ENCODE measurements around the gene MYOM1.
A peak's percentile ranks its signal among the peaks of the same experiment; 100 is the strongest.

The MYOM1 gene

GRCh38 chr18:3251963-3252277 is 32.2 kb upstream of the MYOM1 start:
- H3K79me2 ChIP-seq (ENCODE audit: control insufficient read depth, insufficient read depth, low read length), result peaks cover 41% of the 10 kb centered on the region
- no peak overlapping the region for H4K8ac ChIP-seq (ENCODE audit: low read depth, low read length)
- no peak overlapping the region for H2BK5ac ChIP-seq (ENCODE audit: low read length)
- no peak overlapping the region for H4K5ac ChIP-seq (ENCODE audit: low read length)
- no peak overlapping the region for H3K23ac ChIP-seq (ENCODE audit: low read length)
- no peaks in the 10 kb centered on the region for H3K27me3 ChIP-seq (ENCODE audit: insufficient read depth, low read length, poor library complexity)
- H2BK15ac ChIP-seq (replicated peaks; ENCODE audit: low read depth), result no peak overlapping the region
- WGBS (ENCODE audit: extremely low coverage, insufficient coverage, low lambda C conversion rate), result no CpG with 5 or more reads among the region's 3 CpGs
- no peak overlapping the region for H3K4ac ChIP-seq (ENCODE audit: low read depth, low read length)
- H2AK5ac ChIP-seq (ENCODE audit: low read length), result no peak overlapping the region
- no peak overlapping the region for H3K4me3 ChIP-seq (ENCODE audit: low read length)
- H3K18ac ChIP-seq (ENCODE audit: low read length), result no peak overlapping the region
- no peak overlapping the region for H2BK120ac ChIP-seq (ENCODE audit: low read depth, low read length)
- H3K56ac ChIP-seq (ENCODE audit: low read length), result no peak overlapping the region
- no peak overlapping the region for H3K27ac ChIP-seq (ENCODE audit: low read depth, low read length)
- H3K36me3 ChIP-seq (ENCODE audit: control insufficient read depth, insufficient read depth, low read length), result peaks cover 3% of the 10 kb centered on the region
- H3K4me2 ChIP-seq (ENCODE audit: low read length), result no peak overlapping the region
- H3K79me1 ChIP-seq (ENCODE audit: low read length), result peaks cover 3% of the 10 kb centered on the region
- H3K9ac ChIP-seq (ENCODE audit: low read length), result no peak overlapping the region
- H3K4me1 ChIP-seq (ENCODE audit: control insufficient read depth, low read depth, low read length), result peaks cover 2% of the 10 kb centered on the region
- no peak for DNase-seq

DNA sequence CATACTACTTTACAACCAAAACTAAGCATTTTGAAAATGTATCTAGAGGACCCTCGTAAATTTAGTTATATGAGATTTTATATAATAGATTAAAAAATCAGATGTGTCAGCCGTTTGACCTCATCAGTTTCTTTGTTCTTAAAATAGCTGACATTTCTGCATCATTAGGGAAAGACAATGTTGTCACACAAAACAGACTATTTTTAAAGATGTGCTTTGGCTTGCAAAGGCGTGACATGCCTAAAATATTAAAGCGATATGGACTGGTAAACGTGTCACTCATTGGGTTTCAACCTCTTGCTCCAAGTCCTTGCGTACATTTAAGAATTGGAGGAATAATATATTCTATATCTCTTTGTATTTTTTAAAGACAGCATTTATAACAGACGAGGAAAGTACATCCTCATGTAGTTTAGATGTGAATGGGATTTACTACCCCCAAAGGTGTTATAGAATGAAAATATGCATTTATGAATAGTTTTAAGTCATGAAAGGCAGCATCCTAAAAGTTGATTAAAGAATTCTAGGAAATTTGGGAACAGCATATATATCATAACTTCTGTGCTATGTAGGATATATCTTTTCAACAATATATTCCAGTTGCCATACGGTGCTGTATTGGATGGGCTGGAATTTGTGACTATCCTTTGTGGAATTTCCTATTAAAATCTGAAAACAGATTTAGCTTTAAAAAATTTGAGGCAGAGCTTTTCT is 31.6 kb upstream of the MYOM1 start:
- no peak overlapping the region for H3K9ac ChIP-seq (ENCODE audit: low read length)
- no peak overlapping the region for H3K23ac ChIP-seq (ENCODE audit: low read length)
- no peak overlapping the region for H3K56ac ChIP-seq (ENCODE audit: low read length)
- no peaks in the 10 kb centered on the region for H3K27me3 ChIP-seq (ENCODE audit: insufficient read depth, low read length, poor library complexity)
- peaks cover 3% of the 10 kb centered on the region for H3K79me1 ChIP-seq (ENCODE audit: low read length)
- H4K5ac ChIP-seq (ENCODE audit: low read length), result no peak overlapping the region
- H2BK120ac ChIP-seq (ENCODE audit: low read depth, low read length), result no peak overlapping the region
- WGBS (ENCODE audit: extremely low coverage, insufficient coverage, low lambda C conversion rate), result no CpG with 5 or more reads among the region's 8 CpGs
- H3K4me3 ChIP-seq (ENCODE audit: low read length), result no peak overlapping the region
- H3K79me2 ChIP-seq (ENCODE audit: control insufficient read depth, insufficient read depth, low read length), result peaks cover 41% of the 10 kb centered on the region
- H2BK5ac ChIP-seq (ENCODE audit: low read length), result no peak overlapping the region
- peaks cover 2% of the 10 kb centered on the region for H3K4me1 ChIP-seq (ENCODE audit: control insufficient read depth, low read depth, low read length)
- H3K18ac ChIP-seq (ENCODE audit: low read length), result no peak overlapping the region
- no peak for DNase-seq
- H2BK15ac ChIP-seq (replicated peaks; ENCODE audit: low read depth), result no peak overlapping the region
- H2AK5ac ChIP-seq (ENCODE audit: low read length), result no peak overlapping the region
- no peak overlapping the region for H3K4ac ChIP-seq (ENCODE audit: low read depth, low read length)
- H4K8ac ChIP-seq (ENCODE audit: low read depth, low read length), result no peak overlapping the region
- no peak overlapping the region for H3K27ac ChIP-seq (ENCODE audit: low read depth, low read length)
- H3K4me2 ChIP-seq (ENCODE audit: low read length), result no peak overlapping the region
- H3K36me3 ChIP-seq (ENCODE audit: control insufficient read depth, insufficient read depth, low read length), result peaks cover 3% of the 10 kb centered on the region

GRCh38 chr18:3250237-3251107 is 30.7 kb upstream of the MYOM1 start:
- Histone ChIP-seq H2BK15ac (replicated peaks; ENCODE audit: low read depth) (no peak overlapping the region), H3K9ac (ENCODE audit: low read length) (peak overlapping the region; percentile 38), H3K4ac (ENCODE audit: low read depth, low read length) (no peak overlapping the region), H2AK5ac (ENCODE audit: low read length) (no peak overlapping the region), H3K27me3 (ENCODE audit: insufficient read depth, low read length, poor library complexity) (no peaks in the 10 kb centered on the region), H3K4me1 (ENCODE audit: control insufficient read depth, low read depth, low read length) (peaks cover 2% of the 10 kb centered on the region), H3K18ac (ENCODE audit: low read length) (no peak overlapping the region), H3K27ac (ENCODE audit: low read depth, low read length) (no peak overlapping the region), H3K36me3 (ENCODE audit: control insufficient read depth, insufficient read depth, low read length) (peaks cover 3% of the 10 kb centered on the region), H3K4me3 (ENCODE audit: low read length) (no peak overlapping the region), H3K79me2 (ENCODE audit: control insufficient read depth, insufficient read depth, low read length) (peaks cover 41% of the 10 kb centered on the region), H3K4me2 (ENCODE audit: low read length) (no peak overlapping the region), H4K8ac (ENCODE audit: low read depth, low read length) (no peak overlapping the region), H3K56ac (ENCODE audit: low read length) (peak overlapping the region; percentile 47), H4K5ac (ENCODE audit: low read length) (no peak overlapping the region), H3K79me1 (ENCODE audit: low read length) (peaks cover 3% of the 10 kb centered on the region), H2BK120ac (ENCODE audit: low read depth, low read length) (no peak overlapping the region), H2BK5ac (ENCODE audit: low read length) (no peak overlapping the region), H3K23ac (ENCODE audit: low read length) (peak overlapping the region; percentile 57)
- no peak for DNase-seq
- WGBS (ENCODE audit: extremely low coverage, insufficient coverage, low lambda C conversion rate), result no CpG with 5 or more reads among the region's 6 CpGs

DNA sequence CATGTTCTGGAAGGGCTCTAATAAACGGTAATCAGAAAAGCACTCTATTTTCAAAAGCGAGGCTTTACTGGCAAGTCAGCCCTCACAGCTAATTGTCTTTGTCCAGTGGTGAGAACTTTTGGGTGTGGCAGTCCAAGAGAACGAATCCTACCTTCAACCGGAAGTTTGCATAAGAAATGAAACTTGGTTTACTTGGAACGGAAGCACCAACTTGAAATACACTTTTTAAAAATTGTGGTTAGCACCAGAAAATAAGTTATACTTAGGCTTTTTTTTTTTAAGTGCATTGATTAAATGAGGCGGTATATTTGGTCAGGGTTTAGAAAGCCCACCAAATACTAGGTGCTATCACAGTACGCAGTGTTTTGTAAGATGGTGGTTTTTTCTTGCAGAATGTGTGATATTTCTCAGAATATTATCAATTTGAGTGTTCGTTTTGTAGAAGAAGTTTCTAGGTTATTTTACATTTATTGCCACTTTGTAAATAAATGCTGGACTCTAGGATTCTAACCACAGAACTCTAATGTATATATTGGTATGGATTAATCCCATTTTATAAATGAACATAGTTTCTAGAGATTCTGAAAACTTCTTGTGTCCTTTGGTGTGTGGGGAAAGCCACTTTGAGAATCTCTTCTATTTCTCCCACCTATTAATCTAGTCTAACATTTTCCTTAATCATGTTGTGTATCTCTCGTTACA is 29.0 kb upstream of the MYOM1 start:
- H3K23ac ChIP-seq (ENCODE audit: low read length), result no peak overlapping the region
- H2BK120ac ChIP-seq (ENCODE audit: low read depth, low read length), result no peak overlapping the region
- H3K27me3 ChIP-seq (ENCODE audit: insufficient read depth, low read length, poor library complexity), result no peaks in the 10 kb centered on the region
- H3K79me2 ChIP-seq (ENCODE audit: control insufficient read depth, insufficient read depth, low read length), result peaks cover 41% of the 10 kb centered on the region
- no peak overlapping the region for H4K5ac ChIP-seq (ENCODE audit: low read length)
- no peak overlapping the region for H3K27ac ChIP-seq (ENCODE audit: low read depth, low read length)
- no peak for DNase-seq
- H3K9ac ChIP-seq (ENCODE audit: low read length), result peak overlapping the region; percentile 100
- peaks cover 1% of the 10 kb centered on the region for H3K36me3 ChIP-seq (ENCODE audit: control insufficient read depth, insufficient read depth, low read length)
- peak overlapping the region; percentile 97 for H3K56ac ChIP-seq (ENCODE audit: low read length)
- H3K4me2 ChIP-seq (ENCODE audit: low read length), result peak overlapping the region; percentile 53
- no peak overlapping the region for H2AK5ac ChIP-seq (ENCODE audit: low read length)
- WGBS (ENCODE audit: extremely low coverage, insufficient coverage, low lambda C conversion rate), result no CpG with 5 or more reads among the region's 9 CpGs
- no peak overlapping the region for H3K18ac ChIP-seq (ENCODE audit: low read length)
- peak overlapping the region; percentile 99 for H3K4me3 ChIP-seq (ENCODE audit: low read length)
- H3K79me1 ChIP-seq (ENCODE audit: low read length), result peaks cover 3% of the 10 kb centered on the region
- peaks cover 2% of the 10 kb centered on the region for H3K4me1 ChIP-seq (ENCODE audit: control insufficient read depth, low read depth, low read length)
- no peak overlapping the region for H4K8ac ChIP-seq (ENCODE audit: low read depth, low read length)
- no peak overlapping the region for H3K4ac ChIP-seq (ENCODE audit: low read depth, low read length)
- H2BK5ac ChIP-seq (ENCODE audit: low read length), result no peak overlapping the region
- no peak overlapping the region for H2BK15ac ChIP-seq (replicated peaks; ENCODE audit: low read depth)

DNA sequence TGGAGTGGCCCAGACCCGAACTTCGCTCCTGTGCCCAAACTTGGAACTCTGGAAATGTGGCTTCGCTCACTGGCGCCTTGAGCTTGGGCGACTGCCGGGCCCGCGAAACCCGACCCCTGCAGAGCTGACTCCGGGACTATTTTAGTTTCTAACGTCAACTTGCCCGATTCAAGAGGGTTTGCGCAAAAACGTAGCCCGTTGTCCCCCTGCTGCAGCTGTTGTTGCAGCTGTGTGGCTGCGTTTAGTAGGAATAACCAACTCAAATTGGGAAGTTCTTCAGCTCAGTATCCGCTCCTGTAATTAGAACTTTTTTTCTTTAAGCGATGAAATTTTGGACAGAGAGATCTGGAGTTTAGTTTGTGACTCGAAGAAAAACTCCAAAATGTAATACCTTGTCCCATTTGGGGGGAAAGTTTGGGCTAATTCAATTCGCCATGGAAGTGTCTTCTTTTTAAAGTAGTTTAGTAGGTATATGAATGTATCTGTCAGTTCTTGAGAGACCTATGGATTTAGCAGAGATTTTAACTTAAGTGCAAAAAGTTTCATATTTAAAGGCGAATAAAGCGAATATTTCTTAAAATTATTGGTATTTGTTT is 28.4 kb upstream of the MYOM1 start:
- no CpG with 5 or more reads among the region's 22 CpGs for WGBS (ENCODE audit: extremely low coverage, insufficient coverage, low lambda C conversion rate)
- Histone ChIP-seq H3K23ac (ENCODE audit: low read length) (peak overlapping the region; percentile 75), H2BK120ac (ENCODE audit: low read depth, low read length) (peak overlapping the region; percentile 75), H4K5ac (ENCODE audit: low read length) (no peak overlapping the region), H3K36me3 (ENCODE audit: control insufficient read depth, insufficient read depth, low read length) (no peaks in the 10 kb centered on the region), H3K9ac (ENCODE audit: low read length) (peak overlapping the region; percentile 100), H2BK15ac (replicated peaks; ENCODE audit: low read depth) (no peak overlapping the region), H3K27ac (ENCODE audit: low read depth, low read length) (peak overlapping the region; percentile 98), H3K79me1 (ENCODE audit: low read length) (peaks cover 3% of the 10 kb centered on the region), H3K4me2 (ENCODE audit: low read length) (peak overlapping the region; percentile 10), H4K8ac (ENCODE audit: low read depth, low read length) (no peak overlapping the region), H3K56ac (ENCODE audit: low read length) (peak overlapping the region; percentile 97), H3K4ac (ENCODE audit: low read depth, low read length) (peak overlapping the region; percentile 92), H3K79me2 (ENCODE audit: control insufficient read depth, insufficient read depth, low read length) (peaks cover 41% of the 10 kb centered on the region), H2AK5ac (ENCODE audit: low read length) (peak overlapping the region; percentile 93), H3K18ac (ENCODE audit: low read length) (peak overlapping the region; percentile 97), H3K4me1 (ENCODE audit: control insufficient read depth, low read depth, low read length) (peaks cover 2% of the 10 kb centered on the region), H2BK5ac (ENCODE audit: low read length) (peak overlapping the region; percentile 90), H3K27me3 (ENCODE audit: insufficient read depth, low read length, poor library complexity) (no peaks in the 10 kb centered on the region), H3K4me3 (ENCODE audit: low read length) (peak overlapping the region; percentile 99)
- DNase-seq, result no peak

Measured in mesendoderm (in vitro differentiated cells).